NCI-H774 (cell line): ENCODE measurements around the gene SMURF1.
"Not testable (repeated sequence)": the region's sequence is repeated elsewhere in the genome, so short reads cannot be mapped to it uniquely, and the experiment has no call there.

ENCODE experiments used
- DNase-seq: peaks from one replicate; lab custom pipeline; 2025; lab: John Stamatoyannopoulos, UW

The SMURF1 gene

DNA sequence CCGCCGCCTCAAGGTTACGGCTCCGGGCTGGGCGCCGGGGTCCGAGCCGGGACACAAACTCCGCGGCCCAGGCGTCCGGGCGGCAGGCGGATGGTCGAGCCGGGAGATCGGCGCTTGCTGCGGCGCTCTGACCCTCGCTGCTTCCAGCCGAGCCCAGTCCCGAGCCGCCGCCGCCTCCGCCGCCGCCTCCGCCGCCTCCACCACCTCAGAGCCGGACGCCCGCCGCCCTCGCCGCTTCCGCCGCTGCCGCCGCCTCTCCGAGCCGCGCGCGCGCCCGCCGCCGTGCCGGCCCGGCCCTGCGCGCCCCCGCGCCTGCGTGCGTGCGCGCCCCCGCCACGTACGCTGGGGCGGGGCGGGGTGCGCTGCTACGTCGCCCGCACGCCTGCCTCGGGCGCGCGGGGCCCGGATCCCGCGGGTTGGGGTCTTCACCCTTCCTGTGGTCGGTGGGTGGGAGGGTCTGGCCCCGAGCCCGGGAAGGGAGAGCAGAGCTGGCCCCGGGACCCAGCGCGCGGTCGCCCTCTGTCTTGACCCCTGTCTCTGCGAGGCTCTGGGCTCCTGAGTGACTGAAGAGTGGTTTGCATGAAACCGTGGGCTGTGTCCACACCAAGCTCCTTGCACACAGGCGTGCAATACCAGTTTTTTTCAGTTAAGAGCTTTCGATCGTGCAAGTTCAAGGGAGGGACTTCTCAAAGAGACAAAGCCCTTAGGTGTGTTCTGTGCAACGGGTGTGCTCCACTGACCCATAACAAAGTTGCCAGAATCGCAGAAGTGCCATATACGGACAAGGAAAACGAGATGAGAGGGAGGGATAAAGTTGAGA is at the start of gene SMURF1:
Gene SMURF1 (minus strand): TSS at position 256 of the 820 bp plus-strand sequence. CDS start 328 bp downstream, outside the sequence.
- peak; percentile 77 for DNase-seq

DNA sequence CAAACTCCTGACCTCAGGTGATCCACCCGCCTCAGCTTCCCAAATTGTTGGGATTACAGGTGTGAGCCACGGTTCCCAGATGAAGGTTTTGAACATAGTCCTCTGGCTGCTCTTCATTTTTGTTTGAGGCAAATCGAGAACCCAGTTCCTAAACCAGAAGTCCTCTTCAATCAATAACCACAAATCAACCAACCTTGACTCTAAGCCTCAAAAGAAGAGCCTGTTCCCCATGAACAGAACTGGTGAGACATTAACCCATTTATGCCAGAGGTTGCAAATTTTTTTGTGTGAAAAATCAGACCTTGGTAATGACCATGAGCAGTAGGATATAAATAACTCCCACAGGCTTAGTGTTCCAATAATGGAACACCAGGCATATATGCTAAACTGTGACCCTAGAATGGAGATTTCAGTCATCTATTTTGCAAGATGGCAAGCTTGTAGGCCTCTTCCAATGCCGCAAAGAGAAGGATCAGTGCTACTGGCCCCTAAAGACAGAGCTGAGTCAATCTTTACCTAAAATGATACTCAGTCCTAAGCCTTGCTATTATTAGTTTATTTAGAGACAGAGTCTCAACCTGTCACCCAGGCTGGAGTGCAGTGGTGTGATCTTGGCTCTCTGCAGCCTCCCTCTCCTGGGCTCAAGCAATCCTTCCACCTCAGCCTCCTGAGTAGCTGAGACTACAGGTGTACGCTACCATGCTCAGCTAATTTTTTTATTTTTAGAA is 48.1 kb upstream of the SMURF1 start:
- DNase-seq, result no peak

GRCh38 chr7:99190359-99191009 is 46.6 kb upstream of the SMURF1 start:
- no peak for DNase-seq

GRCh38 chr7:99189222-99189621 is 45.3 kb upstream of the SMURF1 start:
- DNase-seq, result no peak

GRCh38 chr7:99188221-99188620 is 44.3 kb upstream of the SMURF1 start:
- DNase-seq, result no peak

DNA sequence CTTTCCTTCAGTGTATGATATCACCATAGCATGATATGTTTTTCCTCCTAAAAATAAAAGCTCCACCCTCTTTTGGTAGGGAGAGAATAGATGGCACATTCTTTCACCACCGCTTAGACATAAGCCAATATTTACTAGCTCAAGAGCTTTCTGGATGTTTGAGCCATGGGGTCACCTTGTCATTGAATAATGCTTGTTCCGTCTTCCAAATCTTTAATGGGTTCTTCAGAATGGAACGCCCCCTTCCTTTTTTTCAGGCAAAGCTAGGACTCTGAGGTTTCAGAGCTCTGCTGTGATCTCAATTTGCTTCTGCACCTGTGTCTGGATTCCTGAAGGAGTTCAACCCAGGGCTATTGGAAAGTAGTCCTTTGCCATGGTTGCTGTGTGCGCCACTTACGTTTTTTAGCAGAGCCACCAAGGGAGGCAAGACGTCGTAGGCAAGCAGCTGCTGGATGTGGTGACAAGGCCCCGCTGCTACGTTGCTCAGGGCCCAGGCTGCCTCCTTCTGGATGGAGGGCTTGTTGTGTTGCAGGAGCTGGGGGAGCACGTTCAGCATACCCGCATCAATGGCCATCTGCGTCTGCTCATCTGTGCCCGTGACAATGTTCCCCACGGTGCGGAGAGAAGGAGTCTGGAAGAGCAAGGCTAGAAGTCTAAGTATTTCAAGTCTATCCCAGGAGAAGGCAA is 40.8 kb upstream of the SMURF1 start:
- no peak for DNase-seq

GRCh38 chr7:99180067-99180650 is 36.3 kb upstream of the SMURF1 start:
- DNase-seq, result no peak

- DNase-seq, result no peak
Measured at GRCh38 chr7:99177165-99177564, 33.3 kb upstream of the SMURF1 start.

- no peak for DNase-seq
Measured at GRCh38 chr7:99173787-99174186, 29.9 kb upstream of the SMURF1 start.

DNA sequence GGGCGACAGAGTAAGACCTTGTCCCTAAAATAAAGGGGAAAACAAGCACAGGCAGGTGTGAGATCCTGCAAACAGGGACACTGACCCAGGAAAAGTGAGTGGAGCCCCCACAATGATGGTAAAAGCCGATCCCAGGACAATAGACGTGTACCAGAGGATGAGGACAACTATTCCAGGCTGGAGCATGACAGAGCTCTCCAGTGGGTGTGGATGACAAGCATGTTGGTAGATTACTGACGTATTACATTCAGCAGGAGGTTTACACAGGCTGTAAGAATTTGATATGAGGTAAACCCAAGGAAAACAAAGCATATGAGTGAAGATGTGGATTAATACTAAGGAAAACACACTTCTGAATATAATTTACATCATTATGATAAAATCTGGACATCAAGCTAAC is 27.8 kb upstream of the SMURF1 start:
- no peak for DNase-seq

DNA sequence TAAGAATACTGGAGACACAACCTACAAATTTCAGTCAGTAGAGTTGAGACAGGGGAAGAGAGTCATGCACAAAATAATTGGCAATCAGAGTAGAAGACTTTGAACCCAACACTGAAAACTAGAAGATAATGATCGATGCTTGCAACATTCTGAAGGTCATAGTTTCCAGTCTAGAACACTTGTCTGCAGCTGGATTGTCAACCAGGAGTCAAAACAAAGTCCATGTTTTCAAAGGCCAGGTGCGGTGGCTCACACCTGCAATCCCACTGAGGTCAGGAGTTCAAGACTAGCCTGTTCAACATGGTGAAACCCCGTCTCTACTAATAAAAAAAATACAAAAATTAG is 26.8 kb upstream of the SMURF1 start:
- DNase-seq, result no peak

- DNase-seq, result no peak
Measured at GRCh38 chr7:99170065-99170729, 26.3 kb upstream of the SMURF1 start.

- no peak for DNase-seq
Measured at GRCh38 chr7:99167072-99167471, 23.2 kb upstream of the SMURF1 start.

DNA sequence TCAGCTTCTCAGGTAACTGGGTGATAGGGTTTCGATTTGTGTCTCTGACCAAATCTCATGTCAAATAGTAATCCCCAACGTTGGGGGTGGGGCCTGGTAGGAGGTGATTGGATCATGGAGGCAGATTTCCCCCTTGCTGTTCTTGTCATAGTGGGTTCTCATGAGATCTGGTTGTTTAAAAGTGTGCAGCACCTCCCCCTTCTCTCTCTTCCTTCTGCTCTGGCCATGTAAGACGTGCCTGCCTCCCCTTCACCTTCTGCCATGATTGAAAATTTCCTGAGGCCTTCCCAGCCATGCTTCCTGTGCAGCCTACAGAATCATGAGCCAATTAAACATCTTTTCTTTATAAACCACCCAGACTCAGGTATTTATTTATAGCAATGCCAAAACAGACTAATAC is 21.9 kb upstream of the SMURF1 start:
- DNase-seq, result no peak

- DNase-seq, result not testable (repeated sequence)
Measured at GRCh38 chr7:99163669-99164068, 19.8 kb upstream of the SMURF1 start.

DNA sequence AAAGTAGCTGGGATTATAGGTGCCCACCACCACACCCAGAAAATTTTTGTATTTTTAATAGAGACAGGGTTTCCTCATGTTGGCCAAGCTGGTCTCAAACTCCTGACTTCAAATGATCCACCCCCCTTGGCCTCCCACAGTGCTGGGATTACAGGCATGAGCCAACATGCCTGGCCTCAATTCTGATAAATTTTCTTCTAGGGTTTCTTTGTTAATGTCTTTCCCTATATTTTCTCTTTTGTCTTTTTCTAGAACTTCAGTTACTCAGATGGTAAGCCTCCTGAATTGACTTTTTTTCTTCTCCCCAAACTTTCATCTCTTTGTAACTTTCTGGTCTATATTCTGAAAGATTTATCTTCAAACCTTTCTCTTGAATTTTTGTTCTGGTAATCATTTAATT is 12.7 kb upstream of the SMURF1 start:
- no peak for DNase-seq

- DNase-seq, result no peak
Measured at GRCh38 chr7:99155211-99155610, 11.3 kb upstream of the SMURF1 start.

- DNase-seq, result peak; percentile 9
Measured at GRCh38 chr7:99146979-99147378, 3.1 kb upstream of the SMURF1 start.

- DNase-seq, result no peak
Measured at GRCh38 chr7:99143521-99143852, 421 bp downstream of the SMURF1 start.

DNA sequence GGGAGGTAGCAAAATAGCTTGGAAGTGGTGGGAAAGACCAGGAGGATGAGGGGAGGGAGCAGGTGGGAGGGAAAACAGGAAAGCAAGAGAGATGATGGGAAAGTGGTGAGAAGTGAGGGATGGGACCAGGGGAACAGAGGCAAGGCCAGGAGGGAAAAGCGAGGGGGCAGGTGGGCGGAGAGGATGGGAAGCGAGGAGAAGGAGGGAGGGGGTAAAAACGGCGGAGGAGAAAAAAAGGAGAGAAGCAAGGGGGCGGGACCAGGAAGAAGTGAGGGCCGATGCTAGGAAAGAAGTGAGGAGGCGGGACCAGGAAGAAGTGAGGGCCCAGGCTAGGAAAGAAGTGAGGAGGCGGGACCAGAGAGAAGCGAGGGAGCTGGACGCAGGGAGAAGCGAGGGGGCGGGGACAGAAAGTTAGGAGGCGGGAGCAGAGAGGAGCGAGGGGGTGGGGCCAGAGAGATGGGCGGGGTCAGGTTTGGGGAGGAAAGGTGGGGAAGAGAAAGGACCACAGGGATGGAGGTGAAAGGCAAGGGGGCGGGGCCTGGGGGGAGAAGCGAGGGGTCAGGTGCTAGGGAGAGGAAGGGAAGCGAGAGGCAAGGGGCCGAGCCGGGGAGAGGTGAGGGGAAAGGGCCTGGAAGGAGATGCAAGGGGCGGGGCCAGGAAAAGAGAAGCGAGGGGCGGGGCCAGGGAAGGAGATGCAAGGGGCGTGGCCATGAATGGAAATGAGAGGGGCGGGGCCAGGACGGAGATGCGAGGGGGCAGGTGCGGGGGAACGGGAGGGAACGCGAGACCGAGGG is 984 bp downstream of the SMURF1 start:
- DNase-seq, result peak; percentile 87
